Ishikawa (cell line): ENCODE results near the gene VAV3.

Experiments
- CEBPB ChIP-seq: IDR thresholded peaks from 2 replicates; pipeline ENCODE4 v1.6.1; 2012
- EP300 ChIP-seq: IDR thresholded peaks from 2 replicates; pipeline ENCODE4 v1.6.1; 2012; ENCODE audit warnings: borderline replicate concordance
- REST ChIP-seq: IDR thresholded peaks from 2 replicates; pipeline ENCODE4 v1.6.1; 2012; ENCODE audit warnings: low read depth, mild to moderate bottlenecking
- YY1 ChIP-seq: IDR thresholded peaks from 2 replicates; pipeline ENCODE4 v1.6.1; 2012; ENCODE audit warnings: low read depth
- ZBTB7A ChIP-seq: IDR thresholded peaks from 2 replicates; pipeline ENCODE4 v1.6.1; 2012; ENCODE audit warnings: low read depth
- TF ChIP-seq, protein P1 (sequence below): IDR thresholded peaks from 2 replicates; pipeline ENCODE4 v1.6.1; 2012

GRCh38 chr1:107794571-107794970 is 170.4 kb downstream of the VAV3 start:
- TF ChIP-seq, protein P1, sequence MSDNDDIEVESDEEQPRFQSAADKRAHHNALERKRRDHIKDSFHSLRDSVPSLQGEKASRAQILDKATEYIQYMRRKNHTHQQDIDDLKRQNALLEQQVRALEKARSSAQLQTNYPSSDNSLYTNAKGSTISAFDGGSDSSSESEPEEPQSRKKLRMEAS = no peak
- TF ChIP-seq REST (no peak), EP300 (no peak), YY1 (no peak), CEBPB (no peak), ZBTB7A (no peak)
